Kidney epithelial cell (primary cell): ENCODE results near the gene NT5C3A. TPM values are rescaled to one million over a fixed set of nuclear protein-coding genes. Genes with fewer than 3 reads are reported as not detected.

Experiments used
- DNase-seq: peaks from one replicate; pipeline ENCODE4 v3.0.0-alpha.2; 2010; ENCODE audit warnings: low read depth
- H3K27me3 ChIP-seq: 2 replicates; pipeline ENCODE4 v1.6.0; 2011; ENCODE audit warnings: low read length; ENCODE audit not compliant: control insufficient read depth, insufficient read depth
- H3K36me3 ChIP-seq: 2 replicates; pipeline ENCODE4 v1.5.1; 2011; ENCODE audit warnings: low read length; ENCODE audit not compliant: control insufficient read depth, insufficient read depth
- H3K4me3 ChIP-seq: 2 replicates; pipeline ENCODE4 v1.5.1; 2011; ENCODE audit warnings: low read depth, mild to moderate bottlenecking, control low read depth, low read length
- CTCF ChIP-seq: IDR thresholded peaks from 2 replicates; pipeline ENCODE4 v1.5.1; 2011; ENCODE audit warnings: mild to moderate bottlenecking, moderate library complexity, low read length, control low read depth, inconsistent platforms; ENCODE audit not compliant: insufficient read depth, poor library complexity, severe bottlenecking
- total RNA-seq: library from RNA; depleted of rRNA; stranded (reverse); fragments of >200 nt; gene quantifications from 2 replicates; pipeline ENCODE4 v1.2.3, GENCODE V29; 2015

Gene NT5C3A
- total RNA-seq, 1 donor from 2014 or later: 20.7 TPM

- no peaks in the 10 kb centered on the region for H3K27me3 ChIP-seq
- H3K4me3 ChIP-seq: no peak overlapping the region
- no peaks in the 10 kb centered on the region for H3K36me3 ChIP-seq
- no peak for TF ChIP-seq CTCF
- DNase-seq: no peak
Observed at GRCh38 chr7:33070277-33070676, 7.7 kb upstream of the NT5C3A start.

- no peak for DNase-seq
- TF ChIP-seq CTCF: no peak
- Histone ChIP-seq H3K36me3 (no peaks in the 10 kb centered on the region), H3K27me3 (no peaks in the 10 kb centered on the region), H3K4me3 (no peak overlapping the region)
Observed at GRCh38 chr7:33067921-33068320, 5.3 kb upstream of the NT5C3A start.

GRCh38 chr7:33066771-33067170 lies 4.2 kb upstream of the NT5C3A start:
- no peak for DNase-seq
- Histone ChIP-seq H3K36me3 (no peaks in the 10 kb centered on the region), H3K27me3 (no peaks in the 10 kb centered on the region), H3K4me3 (no peak overlapping the region)
- TF ChIP-seq CTCF: no peak

GRCh38 chr7:33065981-33066380 lies 3.4 kb upstream of the NT5C3A start:
- no peaks in the 10 kb centered on the region for H3K27me3 ChIP-seq
- DNase-seq: no peak
- TF ChIP-seq CTCF: no peak
- H3K36me3 ChIP-seq: no peaks in the 10 kb centered on the region
- no peak overlapping the region for H3K4me3 ChIP-seq

- peak; percentile 74 for DNase-seq
- H3K36me3 ChIP-seq: no peaks in the 10 kb centered on the region
- peak overlapping the region; percentile 75 for H3K4me3 ChIP-seq
- H3K27me3 ChIP-seq: no peaks in the 10 kb centered on the region
- TF ChIP-seq CTCF: no peak
Observed at GRCh38 chr7:33062782-33063443, 337 bp upstream of the NT5C3A start.
